GM08714 (cell line): ENCODE results near the gene PCDHGB1.
"Not testable (repeated sequence)": the region's sequence is repeated elsewhere in the genome, so short reads cannot be mapped to it uniquely, and the experiment has no call there.

Experiments
- H3K4me3 ChIP-seq: fragments of 200-500 bp; sonication (Bioruptor generic); 2 replicates; pipeline ENCODE4 v1.5.1; 2014; ENCODE audit warnings: mild to moderate bottlenecking, low read length, inconsistent platforms
- ZNF274 ChIP-seq: IDR thresholded peaks from 2 replicates; pipeline ENCODE4 v1.6.1; 2012; ENCODE audit warnings: mild to moderate bottlenecking, low read depth, low read length

PCDHGB1 gene

DNA sequence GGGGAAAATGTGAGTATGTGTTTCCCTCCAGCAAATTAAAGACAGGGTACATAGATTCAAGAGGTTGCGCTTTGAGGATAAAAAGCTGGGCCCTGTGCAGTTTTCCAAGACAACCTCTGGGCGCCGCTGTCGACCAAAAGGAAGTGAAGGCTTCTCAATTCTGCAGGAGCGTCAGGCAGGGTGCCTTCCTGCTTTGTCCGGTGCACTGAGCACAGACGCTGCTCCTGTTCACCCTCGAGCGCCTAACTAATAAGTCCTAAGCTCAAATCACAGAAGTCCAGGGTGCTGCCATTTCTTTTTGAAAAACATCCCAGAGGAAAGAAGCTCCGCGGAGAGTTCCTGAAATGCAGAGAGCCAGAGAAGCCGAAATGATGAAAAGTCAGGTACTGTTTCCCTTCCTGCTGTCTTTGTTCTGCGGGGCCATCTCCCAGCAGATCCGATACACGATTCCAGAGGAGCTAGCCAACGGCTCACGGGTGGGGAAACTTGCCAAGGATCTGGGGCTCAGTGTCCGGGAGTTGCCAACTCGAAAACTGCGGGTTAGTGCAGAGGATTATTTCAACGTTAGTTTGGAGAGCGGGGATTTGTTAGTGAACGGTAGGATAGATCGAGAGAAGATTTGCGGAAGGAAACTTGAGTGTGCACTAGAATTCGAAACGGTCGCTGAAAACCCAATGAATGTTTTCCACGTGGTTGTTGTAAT is at the start of gene PCDHGB1:
Gene PCDHGB1 (plus strand): TSS at position 183 of the 703 bp plus-strand sequence. CDS start 162 bp downstream, at position 345.
- peak within 1 kb of the TSS; percentile 36 for H3K4me3 ChIP-seq
- TF ChIP-seq ZNF274, result no peak

DNA sequence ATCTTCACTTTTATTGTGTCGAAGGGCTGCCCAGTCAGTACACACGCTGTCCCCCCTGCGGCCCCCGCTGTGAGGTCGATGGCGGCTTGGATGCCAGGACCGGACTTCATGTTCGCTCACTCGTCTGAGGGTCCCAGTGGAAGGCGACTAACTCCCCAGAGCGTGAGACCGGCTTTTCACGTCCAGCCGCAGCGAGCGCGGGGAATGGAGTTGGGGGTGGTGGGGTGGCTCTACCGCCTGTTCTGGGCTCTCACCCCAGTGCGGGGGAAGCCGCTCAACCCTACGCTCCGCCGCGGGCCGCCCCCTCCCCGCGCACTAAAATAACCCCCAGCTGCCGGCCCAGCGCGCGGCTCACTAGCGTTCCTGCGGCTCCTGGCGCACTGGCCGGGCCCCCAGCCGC is 46.1 kb upstream of the PCDHGB1 start, which contains the start of gene SLC25A2:
Gene SLC25A2 (minus strand): TSS at position 294 of the 400 bp plus-strand sequence. CDS start 184 bp downstream, at position 110.
- H3K4me3 ChIP-seq, result no peak within 1 kb of the TSS
- TF ChIP-seq ZNF274, result no peak

DNA sequence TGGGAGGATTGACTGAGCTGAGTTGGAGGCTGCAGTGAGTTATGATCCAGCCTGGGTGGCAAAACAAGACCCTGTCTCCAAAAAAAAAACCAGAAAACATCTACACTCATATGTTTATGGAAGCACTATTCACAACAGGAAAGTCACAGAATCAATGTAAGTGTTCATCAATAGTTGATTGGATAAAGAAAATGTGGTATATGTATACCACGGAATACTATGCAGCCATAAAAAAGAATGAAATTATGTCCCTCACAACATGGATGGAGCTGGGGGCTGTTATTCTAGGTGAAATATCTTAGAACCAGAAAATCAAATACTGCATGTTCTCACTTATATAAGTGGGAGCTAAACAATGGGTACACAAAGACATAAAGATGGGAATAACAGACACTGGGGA is 43.3 kb upstream of the PCDHGB1 start:
- no peak for TF ChIP-seq ZNF274
- no peak overlapping the region for H3K4me3 ChIP-seq

DNA sequence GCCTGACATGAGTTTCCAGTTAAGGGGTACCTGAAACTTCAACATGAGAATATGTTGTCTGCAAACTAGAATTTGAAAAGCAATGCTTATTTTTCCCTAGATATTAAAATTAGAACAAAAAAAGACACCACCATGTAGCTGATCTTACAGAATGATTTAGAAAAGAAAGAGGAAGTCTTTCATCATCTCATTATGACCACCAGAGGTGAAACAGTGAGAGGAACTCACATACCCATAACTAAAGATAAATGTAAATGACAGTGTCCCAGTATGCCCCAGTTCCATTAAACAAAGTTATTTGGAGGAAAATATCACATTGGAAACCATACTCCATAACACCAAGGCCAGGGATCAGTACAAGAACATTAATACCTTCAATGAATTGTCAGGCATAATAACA is 36.2 kb upstream of the PCDHGB1 start:
- H3K4me3 ChIP-seq, result no peak overlapping the region
- no peak for TF ChIP-seq ZNF274

DNA sequence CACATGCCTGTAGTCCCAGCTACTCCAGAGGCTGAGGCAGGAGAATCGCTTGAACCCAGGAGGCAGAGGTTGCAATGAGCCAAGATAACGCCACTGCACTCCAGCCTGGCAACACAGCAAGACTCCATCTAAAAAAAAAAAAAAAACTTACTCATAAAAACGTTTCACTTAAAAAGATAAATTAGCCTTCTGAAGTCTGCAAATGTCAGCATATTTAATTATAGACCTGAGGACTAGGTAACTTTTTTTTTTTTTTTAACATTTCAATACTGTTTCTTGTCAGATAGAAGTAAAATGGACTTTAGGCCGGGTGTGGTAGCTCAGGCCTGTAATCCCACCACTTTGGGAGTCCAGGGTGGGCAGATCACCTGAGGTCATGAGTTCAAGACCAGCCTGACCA is 32.9 kb upstream of the PCDHGB1 start:
- H3K4me3 ChIP-seq, result not testable (repeated sequence)

DNA sequence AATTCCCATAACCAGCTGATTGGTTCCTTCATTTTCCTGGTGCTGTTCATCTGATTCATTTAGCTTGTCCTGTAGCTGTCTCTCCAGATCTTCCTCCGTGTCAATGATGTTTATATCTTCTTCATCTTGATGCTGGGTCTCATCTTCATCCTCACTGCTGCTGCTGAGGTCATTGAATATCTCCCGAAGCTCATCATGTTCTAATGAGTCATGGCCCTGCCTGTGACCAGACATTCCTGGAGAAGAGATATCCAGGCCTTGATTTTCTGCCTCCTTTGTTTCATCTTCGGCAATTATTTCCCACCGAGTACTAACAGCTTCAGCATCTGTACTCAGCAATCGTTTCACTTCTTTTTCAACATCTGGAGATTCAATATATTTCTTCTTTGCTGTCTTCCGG is 30.7 kb upstream of the PCDHGB1 start:
- TF ChIP-seq ZNF274, result no peak
- H3K4me3 ChIP-seq, result no peak overlapping the region; the same call in 1 of the 2 replicates

DNA sequence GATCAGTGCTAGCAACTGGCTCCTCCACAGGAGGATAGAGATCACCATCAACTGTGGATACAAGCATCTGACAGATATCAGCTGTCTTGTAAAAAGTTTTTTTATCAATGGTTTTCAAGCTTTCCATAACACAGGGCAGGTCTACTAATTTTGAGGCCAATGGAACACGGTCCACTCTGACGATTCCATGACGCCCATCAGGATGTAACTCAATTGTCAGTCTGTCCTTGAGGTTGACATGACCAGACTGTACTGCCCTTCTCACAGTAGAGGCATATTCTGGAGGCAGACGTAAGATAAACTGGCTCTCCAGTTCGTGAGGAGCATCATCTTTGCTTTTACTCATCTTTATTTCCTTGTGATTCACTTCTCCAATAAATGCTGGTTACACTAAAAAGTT is 30.2 kb upstream of the PCDHGB1 start:
- peak overlapping the region; percentile 67 for H3K4me3 ChIP-seq
- TF ChIP-seq ZNF274, result no peak

DNA sequence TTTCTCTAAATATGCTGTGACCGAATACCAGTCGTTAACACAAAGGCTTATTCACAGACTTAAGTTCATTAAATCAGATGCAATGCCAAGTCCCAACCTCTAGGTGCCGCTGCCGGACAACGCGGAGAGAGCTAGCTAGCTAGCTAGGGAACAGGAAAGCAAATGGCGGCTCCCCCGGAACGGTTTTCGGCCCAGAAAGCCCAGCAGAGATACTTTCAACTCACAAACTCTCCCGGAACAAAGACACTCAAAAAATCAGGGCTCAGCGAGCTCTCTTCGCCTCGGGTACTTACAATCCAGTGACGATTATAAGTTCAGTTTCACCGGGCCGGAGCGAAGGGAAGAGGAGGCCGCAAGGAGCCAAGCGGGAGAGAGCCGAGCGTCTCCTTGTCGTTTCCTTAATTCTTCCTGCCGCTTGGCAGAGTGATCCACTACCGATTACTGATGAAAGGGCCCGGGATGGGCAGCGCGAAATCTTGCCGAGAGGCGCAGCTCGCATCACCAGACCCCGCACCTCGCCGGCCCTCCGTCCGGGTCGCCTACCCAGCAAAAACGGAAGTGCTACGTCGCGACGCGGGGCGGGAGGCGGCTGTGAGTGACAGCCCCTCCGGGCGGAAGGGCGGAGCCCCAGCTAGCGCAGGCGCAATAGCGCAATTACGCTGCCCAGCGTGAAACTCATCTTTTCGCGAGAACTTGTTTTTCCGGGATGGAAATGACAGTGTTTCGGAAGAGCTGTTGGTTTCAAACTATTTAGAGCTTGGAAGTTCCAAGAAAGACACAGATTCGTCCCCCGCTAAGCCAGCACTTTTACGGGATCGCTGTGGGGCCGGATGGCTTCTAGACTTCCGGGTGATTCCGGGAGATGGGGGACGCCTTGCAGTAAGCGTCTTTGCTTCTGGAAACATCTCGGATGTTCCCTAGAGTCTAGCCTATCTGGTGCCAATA is 29.4 kb upstream of the PCDHGB1 start, which contains the start of gene TAF7:
Gene TAF7 (minus strand): TSS at position 560 of the 945 bp plus-strand sequence. CDS start 740 bp downstream, outside the sequence.
- H3K4me3 ChIP-seq, result peak within 1 kb of the TSS; percentile 67
- TF ChIP-seq ZNF274, result no peak

DNA sequence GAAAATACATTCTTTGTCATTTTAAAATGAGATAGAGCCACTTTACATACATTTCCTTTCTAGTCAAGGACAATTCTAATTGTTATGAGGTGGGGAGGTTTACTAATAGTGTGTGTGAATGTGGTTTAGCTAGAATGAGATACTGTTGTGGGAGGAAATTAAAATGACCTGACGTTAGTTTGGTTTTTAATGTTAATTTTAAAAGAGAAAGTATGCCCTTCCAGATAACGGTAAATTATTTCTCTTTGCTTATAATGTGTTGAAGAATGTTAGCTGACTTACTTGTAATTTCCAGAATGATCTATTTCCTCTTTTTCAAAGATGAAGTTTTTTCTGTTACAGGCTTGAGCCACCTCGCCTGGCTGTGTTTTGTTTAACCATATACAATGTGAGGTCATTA is 27.6 kb upstream of the PCDHGB1 start:
- no peak overlapping the region for H3K4me3 ChIP-seq
- no peak for TF ChIP-seq ZNF274

DNA sequence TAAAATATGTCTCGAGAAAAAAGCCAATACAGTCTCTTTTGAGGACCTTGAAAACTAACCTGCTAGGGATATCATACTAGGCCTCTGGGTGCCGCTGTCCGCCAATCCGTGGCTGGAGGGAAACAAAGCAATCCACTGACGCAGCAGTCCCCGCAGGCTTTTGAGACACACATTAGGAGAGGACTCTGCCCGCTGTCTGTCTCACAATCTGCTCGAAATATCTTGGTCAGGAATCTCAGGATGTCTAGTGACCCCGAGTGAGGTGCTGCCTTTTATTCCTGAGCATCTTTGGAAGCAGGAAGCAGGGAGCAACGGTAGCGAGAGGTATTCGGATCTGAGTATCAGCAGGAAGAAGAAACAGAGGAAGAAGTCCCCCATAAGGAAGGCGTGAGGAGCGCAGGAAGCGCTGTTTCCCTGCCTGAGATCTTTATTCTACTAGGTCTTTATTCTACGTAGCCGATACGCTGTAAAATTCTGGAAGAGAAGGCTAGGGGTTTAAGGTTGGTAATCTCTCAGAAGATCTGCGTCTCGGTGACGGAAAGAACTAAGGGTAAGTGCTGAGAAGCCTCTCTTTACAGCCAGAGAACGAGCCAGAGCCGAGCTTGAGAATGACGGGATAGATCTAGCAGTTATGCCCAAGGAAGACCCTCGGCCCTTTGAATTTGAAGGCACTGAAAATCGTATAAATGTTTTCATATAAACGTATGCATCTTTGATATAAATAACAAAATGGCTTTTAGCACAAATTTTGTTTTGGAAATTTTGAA is 23.6 kb upstream of the PCDHGB1 start:
- peak overlapping the region; percentile 39; the same call in 1 of the 2 replicates for H3K4me3 ChIP-seq
- no peak for TF ChIP-seq ZNF274

DNA sequence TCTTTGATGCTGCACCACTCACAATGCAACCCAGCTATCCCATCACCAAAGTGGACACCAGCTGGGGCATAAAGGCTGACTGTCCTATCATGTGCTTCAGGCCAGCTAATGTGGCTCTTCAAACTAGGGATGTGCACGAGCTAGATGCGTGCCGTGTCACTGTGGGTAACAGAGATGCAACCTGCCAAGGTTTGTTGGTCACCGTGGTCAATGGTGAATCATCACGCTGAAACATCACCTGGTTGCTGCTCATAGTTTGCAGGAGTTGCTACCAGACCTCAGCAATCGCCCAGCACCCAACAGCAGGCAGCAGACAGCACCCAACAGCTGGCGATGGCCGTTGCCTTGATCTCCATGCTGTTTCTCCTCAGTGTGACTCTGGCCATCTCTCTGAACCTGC is 21.7 kb upstream of the PCDHGB1 start:
- no peak for TF ChIP-seq ZNF274
- no peak overlapping the region for H3K4me3 ChIP-seq

DNA sequence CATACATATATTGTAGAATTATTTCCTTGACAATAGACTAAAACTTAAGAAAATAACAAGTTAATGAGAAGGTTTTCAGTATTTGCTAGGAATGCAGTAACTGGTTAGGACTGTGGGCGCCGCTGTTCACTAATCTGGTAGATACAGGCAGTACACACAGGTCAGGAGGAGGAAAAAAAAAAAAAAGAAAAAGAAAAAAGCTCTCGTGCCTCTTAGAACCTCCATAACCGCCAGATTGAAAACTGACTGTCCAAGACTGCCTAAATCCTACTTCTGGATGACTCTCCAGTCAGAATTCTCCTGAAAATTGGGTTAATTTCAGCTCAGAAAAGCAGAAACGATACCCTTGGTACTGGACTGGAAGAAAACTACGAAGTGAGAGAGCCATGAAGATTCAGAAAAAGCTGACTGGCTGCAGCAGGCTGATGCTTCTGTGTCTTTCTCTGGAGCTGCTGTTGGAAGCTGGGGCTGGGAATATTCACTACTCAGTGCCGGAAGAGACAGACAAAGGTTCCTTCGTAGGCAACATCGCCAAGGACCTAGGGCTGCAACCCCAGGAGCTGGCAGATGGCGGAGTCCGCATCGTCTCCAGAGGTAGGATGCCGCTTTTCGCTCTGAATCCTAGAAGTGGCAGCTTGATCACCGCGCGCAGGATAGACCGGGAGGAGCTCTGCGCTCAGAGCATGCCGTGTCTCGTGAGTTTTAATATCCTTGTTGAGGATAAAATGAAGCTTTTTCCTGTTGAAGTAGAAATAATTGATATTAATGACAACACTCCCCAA is 19.4 kb upstream of the PCDHGB1 start, which contains the start of gene PCDHGA1:
Gene PCDHGA1 (plus strand): TSS at position 216 of the 782 bp plus-strand sequence.
- no peak for TF ChIP-seq ZNF274
- H3K4me3 ChIP-seq, result no peak within 1 kb of the TSS

DNA sequence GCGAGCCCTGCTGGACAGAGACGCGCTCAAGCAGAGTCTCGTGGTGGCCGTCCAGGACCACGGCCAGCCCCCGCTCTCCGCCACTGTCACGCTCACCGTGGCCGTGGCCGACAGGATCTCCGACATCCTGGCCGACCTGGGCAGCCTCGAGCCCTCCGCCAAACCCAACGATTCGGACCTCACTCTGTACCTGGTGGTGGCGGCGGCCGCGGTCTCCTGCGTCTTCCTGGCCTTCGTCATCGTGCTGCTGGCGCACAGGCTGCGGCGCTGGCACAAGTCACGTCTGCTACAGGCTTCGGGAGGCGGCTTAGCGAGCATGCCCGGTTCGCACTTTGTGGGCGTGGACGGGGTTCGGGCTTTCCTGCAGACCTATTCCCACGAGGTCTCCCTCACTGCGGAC is 17.3 kb upstream of the PCDHGB1 start:
- H3K4me3 ChIP-seq, result not testable (repeated sequence)
